Endometrium (tissue), 2 donors: ENCODE data around the gene LNX1.
A peak's percentile ranks its signal among the peaks of the same experiment; 100 is the strongest.

ENCODE experiments used
- FAIRE-seq: peaks from 2 replicates; lab custom pipeline; 2012; peaks lifted over from hg19 to GRCh38; lab: Jason Lieb, UNC
- donor health status: control.
- donor health status: control.

LNX1 gene

DNA sequence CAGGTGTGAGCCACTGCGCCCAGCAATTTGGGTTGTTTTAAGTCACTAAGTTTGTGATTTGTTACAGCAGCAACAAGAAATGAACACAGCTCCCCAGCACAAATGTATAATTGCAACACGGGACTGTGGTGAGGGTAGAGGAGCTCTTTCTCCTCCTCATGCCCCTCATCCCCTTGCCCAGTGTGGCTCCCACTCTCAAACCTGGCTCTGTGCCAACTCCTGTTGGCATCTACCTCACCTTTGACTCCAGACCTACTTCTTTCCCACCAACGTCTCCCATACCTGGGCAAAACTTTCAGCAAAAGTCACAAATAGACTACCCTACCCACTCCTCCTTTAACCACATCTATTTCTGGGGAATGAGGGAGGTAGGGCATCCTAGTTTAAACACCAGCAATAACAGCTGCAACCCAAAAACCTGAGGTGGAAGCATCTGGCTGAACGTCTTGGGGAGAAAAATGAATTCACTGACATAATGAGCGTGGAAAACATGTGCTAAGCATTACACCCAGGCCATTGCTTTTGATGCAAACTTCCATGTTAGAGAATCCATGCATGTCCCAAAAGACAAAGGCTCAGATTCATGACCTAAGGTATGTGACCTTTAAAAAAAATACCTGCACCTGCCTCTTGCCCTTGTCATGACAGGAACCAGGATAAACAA lies 19.2 kb downstream of the LNX1 start:
- no peak for FAIRE-seq

DNA sequence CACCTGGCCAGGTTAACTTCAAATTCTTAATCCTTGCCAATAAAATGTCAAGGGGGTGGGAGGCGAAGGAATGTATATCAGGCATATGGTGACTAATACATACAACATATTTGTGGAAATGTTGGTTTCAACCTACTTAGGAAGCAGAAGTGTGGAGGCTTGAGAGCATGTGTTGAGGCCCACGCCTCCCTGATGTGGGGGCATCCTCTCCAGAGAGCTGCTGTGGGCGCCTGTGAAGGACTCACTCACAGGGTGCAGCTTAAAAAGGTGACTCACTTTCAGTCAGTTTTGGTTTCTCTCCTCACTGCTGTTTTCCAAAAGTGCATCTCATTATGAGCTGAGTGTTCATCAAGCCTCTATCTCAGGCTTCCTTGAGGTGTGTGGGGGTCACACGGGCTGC lies 27.5 kb downstream of the LNX1 start:
- FAIRE-seq, result no peak

DNA sequence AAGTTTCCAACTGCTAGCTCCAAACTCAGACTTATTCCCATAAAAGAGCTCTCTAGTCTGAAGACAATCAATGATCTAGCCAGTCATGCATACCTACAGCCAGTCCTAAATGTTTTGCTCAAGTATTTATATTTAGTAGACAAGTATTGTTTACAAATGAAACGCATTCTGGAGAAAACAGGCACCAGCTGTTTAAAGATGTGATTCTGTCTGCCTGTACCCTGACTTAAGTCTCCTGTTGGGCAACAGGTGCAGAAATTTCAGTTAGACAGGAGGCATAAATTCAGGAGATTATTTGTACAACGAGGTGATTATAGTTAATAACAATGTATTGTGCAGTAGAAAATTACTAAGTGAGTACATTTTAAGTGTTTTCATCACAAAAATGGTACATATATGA lies 28.9 kb downstream of the LNX1 start:
- no peak for FAIRE-seq

DNA sequence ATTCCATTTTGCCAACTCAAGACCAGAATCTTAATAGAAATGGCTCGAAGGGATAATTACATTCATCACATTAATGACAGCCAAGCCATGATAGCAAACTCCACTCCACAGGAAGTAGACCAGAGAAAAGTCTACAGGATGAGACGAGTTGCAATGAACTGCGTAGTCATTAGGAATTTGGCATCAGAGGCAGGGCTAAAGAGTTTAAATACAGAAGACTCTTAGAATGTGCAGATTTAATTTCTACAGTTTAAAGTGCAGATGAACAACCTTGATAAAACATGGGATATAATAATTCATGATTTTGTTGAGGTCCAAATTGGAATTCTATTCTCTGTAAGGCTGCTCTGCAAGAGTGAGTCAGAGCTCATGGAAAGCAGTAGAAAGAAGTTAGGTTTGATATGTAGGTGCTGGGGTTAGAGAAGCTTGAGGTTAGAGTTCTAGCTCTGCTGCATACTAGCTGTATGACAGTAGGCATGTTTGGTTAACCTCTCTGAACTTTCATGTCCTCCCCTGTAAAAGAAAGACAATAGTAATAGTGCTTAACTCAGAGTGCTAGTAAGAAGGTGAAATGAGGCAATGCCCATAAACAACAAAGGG lies 32.2 kb downstream of the LNX1 start:
- FAIRE-seq, result no peak

DNA sequence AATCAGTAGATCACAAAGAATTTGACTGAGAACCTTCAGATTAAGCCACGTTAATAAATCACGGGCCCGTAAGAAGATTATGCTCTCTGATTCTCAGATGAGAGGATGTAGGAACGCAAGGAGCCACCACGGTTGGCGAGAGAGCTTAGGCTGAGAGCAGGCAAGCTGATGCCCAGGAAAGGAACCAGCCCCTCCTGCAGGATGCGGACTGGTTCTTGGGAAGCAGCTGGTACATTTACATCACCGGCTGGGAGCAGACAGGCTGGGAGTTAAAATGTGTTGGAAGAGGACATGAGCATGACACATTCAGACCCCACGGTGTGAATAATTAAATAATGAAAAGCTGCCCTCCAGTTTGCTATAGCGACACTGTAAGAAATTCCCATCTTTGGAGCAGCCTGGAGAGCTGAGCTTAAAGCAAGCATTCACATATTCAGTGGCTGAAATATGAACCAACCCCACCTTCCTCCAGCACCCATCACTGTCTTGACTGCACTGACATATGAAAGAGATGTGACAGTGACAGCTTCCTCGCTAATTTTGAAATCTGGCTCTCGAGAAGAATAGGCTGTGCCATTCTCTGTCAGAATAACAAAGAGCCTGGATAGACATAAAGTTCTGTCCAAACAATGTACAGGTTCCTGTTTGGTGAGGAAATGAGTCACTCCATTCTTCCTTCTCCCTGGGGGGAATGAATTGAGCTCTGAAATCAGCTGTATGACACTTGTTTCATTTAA lies 33.1 kb downstream of the LNX1 start:
- FAIRE-seq, result no peak

DNA sequence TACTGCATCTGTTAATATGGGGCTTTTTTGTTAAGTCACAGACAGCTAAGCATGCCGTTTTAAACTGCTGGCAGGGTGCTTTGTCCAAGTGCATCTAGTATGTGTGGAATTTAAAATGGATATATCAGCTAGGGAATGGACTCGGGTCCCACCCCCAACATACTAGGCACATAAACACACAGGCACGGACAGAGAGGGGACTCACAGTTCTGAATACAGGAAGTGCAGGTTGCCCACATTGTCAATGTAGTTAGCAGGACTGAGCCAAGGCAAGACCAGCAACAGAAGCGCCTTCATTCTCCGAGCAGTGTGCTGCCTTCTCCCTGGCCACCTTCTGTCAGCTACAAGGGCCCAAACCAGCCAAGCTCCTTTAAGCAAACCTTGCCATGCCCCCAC lies 33.6 kb downstream of the LNX1 start:
- FAIRE-seq, result no peak

DNA sequence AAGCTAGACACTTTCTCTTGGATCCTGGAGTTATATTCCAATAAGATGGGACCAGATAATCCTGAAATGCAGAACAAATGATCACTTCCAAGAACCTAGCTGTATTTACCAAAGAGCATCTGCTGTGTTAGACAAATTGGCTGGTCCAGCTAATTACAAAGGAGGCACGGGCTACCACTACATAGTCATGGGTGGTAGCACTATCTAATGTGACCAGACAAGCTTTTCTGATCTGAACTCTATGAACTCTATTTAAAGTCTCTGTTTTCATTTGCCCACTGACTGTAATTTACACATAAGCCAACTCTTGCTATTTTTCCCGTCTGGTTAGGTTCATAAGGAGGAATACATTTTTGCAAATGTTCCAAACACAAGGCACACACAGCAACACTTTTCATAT lies 34.6 kb downstream of the LNX1 start:
- no peak for FAIRE-seq

DNA sequence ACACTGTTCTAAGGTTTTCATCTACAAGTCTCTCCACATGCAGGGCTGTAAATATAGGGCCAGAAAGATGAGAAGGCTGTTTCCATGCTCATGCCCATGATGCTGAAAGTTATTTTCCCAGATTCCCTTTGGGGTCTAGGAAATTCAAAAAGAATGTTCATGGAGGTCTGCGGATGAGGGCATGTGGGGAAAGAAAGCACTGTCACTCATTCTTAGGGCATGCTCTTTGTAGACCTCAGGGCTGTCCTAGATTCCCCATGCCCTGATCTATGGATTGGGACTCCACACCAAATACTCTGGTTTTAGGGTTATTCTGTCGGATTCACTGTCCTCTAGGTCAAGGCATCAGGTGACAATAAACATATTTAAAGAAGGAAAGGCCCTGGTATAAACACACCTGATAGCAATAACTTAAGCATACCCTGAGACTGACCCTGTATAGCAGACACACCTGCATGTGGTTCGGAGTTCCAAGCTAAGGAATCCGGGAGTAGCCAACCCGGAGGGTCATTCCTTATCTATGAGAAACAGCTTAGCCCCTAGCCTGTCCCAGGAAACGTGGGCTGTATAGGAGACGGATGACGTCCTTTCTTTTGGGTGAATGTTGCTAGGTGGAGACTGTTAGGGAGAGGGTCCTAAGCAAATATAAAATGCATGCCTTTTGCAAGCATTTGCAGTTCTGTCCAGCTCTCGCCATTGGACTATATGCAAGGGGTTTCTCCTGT lies 37.6 kb downstream of the LNX1 start:
- no peak for FAIRE-seq

DNA sequence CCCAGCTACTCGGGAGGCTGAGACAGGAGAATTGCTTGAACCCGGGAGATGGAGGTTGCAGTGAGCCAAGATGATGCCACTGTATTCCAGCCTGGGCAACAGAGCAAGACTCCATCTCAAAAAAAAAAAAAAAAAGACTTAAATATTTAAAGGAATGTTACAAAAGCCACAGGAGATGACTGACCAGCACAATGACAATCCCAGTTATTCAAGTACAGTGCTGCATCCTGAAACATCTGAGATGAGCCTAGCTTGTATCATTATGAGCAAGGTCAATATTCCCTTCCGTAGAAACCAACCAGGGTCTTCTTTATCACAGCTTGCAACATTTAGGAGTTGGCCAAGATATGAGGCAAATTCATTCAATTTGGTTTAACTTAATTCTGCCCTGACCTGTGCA lies 38.6 kb downstream of the LNX1 start:
- no peak for FAIRE-seq

DNA sequence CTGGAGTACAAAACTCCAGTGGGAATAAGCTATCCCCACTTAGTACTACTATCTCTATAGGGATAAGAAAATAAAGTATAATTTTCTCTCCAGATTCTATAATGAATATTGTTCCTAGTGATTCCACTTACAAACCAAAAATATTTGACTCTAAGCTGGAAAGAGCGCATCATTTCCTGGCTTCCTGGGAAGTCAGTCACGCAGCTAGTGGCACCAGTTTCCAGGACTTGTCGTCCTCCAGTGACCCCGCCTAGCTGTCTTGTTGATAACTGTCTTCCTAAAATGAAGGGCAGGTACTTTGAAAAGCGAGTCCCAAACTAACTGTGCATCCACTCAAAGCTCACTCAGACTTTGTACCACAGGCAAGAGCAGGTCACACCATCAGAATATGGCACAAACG lies 39.3 kb downstream of the LNX1 start:
- FAIRE-seq, result no peak

DNA sequence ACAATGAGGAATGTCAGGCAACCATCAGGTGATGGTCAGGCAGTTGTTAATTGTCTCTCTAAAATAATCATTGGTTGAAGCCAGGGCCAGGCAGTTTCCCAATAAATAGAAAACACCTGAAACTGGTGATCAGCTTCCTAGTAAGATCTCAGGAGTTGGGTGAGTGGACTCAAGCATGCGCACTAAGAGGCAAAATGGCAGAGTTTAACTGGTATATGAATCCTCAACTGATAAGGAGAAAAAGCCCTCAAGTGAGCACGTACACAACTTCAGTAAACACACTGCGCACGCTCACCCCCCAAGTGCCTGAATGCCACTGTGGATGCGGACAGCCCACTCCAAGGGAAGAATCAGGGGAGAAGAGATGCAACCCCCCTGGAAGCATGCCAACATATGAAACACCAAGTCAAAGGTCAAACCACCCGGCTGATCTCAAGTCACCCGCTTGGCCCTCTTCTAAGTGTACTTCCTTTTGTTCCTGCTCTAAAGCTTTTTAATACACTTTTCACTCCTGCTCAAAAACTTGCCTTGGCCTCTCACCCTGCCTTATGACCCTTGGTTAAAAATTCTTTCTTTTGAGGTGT lies 39.9 kb downstream of the LNX1 start:
- FAIRE-seq, result no peak

DNA sequence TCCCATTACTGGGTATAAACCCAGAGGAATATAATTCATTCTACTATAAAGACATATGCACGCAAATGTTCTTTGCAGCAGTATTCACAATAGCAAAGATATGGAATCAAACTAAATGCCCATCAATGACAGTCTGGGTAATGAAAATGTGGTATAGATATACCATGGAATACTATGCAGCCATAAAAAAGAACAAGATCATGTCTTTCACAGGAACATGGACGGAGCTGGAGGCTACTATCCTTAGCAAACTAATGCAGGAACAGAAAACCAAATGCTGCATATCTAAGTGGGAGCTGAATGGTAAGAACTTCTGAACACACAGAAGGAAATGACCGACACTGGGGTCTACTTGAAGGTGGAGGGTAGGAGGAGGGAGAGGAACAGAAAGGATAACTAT lies 42.6 kb downstream of the LNX1 start:
- no peak for FAIRE-seq

DNA sequence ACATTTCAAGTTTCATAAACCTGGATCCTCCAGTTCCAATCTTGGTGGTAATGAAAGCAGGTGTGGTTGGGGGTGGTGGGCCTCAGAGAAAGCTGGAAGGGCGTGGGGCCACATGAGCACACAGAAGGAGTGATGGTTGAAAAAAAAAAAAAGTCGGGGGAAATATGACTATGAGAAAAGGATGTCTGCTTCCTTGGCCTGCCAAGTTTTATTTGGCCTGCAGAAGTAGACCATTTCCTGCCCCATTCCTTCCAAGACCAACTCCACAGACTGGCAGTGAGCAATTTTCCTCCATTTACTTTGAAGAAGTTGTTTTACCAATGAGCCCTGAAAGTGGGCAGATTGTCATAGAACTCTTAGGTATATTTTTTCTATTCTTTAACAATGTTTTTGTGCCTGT lies 43.3 kb downstream of the LNX1 start:
- FAIRE-seq, result no peak

DNA sequence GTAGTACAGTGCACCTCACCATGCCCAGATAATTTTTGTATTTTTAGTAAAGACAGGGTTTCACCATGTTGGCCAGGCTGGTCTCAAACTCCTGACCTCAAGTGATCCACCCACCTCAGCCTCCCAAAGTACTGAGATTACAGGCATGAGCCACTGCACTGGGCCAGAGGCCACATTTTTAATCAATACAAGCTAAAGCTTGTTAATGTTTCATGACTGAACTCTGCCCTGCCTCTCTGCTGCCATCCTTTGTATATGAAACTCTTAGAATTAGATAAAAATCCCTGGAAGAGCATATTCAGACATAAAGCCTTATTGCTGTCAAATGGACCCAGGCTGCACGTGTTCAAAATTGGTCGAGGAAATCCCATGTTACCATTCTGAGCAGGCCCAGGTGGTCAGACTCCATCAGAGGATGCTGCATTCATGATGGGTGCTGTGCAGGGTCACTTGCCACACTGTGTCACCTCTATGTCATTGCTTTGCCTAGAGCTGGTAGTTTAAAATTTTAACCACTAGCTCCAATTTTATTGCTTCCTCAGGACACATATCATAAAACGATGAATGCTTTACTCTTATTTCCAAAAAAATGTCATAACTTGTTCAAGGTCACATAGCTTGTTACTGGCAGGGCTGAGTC lies 45.2 kb downstream of the LNX1 start:
- FAIRE-seq, result no peak

DNA sequence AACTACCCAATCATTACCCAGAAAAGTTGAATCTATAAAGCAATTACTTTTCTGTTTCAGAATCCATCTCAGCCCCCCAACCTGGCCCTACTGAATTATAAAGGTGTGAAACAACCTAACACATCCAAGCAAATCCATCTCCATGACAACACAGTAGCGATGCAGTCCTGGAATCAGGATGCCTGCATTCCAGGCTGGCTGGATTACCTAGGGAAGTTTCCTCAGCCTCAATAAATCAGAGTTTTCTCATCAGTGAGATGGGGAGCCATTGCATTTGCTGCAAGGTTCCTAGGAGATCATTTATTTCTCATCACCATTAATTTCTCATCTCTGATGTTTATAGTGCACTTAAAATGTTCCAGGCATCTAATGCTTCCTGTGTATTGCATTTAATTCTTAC lies 46.0 kb downstream of the LNX1 start:
- no peak for FAIRE-seq

DNA sequence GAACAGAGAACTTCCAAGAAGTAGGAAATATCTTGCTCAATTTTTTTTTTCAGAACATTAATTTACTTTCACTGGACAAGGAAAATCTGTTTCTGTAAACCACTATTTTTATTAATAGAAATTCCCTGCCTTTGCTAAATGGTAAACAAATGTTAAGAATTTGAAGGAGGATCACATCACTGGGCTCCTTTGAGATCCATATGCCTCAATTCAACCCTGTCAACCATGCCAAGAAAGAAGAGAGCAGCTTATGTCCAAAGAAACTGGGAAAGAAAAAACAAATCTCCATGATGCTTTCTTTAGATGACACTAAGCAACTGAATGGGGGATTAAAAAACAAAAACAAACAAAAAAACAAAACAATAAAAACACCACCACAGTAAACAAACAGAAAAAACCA lies 47.7 kb downstream of the LNX1 start:
- peak; percentile 81 for FAIRE-seq

DNA sequence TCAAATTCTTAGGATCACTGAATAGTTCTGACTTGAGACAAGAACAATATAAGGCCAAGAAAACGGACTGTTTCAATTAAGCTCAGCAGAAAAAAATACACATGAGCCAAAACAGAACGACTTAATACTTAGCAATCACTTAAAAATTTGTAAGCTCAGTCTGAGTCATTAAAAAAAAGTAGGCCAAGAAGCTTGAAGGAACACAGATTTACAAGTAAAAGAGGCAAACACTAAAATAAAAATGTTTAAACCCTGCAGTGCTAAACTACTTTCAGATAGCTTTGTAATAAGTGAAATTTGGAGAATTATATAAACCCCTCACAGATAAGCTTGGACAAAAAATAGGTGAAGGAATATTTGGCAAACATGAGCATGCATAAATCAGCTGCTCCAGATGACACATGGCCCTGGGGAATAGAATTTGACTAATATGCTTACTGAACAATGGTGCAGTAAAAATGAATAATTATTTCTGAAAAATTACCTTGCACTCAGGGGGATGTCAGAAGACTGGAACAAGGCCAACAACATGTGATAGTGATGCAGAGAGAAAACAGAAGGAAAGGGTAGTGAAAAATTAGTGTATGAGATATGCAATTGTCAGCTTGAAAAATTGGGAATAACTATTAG lies 49.6 kb downstream of the LNX1 start:
- peak; percentile 100 for FAIRE-seq

DNA sequence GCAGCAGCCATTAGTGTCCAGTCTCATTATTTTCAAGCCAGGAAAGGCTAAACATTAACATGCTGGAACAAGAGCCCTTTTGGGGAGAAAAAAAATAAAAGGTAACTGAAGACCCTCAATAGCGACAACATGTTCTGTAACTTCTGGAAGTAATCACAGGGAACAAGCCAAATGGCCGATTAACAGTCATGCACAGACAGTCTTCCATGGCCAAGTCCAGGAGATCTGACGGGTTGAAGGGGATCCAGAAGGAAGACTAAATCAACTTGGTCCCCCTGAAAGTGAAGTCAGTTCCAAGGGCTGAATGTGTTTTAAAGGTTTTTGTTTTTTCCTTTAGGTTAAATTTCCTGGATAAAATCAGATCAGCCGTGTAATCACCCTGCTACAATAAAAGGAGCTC lies 52.5 kb downstream of the LNX1 start:
- FAIRE-seq, result no peak

DNA sequence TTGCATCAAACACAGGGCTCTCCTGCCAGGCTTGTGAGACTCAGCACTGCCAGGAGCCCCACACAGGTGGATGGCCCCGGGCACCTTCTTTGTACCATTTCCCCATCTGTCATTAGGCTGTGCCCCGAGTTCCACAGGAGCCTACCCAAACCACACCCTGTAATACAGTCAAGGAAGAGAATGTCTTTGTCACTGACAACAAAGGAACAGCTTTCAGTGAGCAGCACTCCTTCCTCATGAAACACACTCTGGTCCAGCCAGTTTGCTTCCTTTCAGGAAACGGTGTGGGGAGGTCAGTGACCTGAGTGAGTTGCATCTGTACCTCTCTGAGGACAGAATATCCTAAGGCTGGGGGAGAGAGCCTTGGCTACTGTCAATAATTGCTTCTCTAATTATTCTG lies 53.7 kb downstream of the LNX1 start:
- no peak for FAIRE-seq

DNA sequence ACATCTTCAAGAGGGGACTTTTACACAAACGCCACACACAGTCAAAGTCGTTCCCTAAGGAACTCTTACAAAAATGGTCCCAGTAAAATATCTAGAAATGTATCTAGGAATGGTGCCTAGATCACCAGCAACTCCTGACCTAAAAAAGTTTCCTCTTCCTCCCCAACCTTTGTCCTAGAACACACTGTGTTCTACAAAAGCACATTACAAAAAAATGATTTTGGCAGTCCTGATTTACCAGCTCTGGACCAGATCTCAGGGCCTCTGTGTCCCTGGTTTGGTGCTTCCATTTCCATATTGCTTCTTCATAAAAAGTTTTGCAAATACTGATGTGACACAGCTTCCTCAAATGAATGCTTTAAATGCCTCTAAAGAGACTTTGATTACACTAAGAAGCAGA lies 55.0 kb downstream of the LNX1 start:
- FAIRE-seq, result no peak

DNA sequence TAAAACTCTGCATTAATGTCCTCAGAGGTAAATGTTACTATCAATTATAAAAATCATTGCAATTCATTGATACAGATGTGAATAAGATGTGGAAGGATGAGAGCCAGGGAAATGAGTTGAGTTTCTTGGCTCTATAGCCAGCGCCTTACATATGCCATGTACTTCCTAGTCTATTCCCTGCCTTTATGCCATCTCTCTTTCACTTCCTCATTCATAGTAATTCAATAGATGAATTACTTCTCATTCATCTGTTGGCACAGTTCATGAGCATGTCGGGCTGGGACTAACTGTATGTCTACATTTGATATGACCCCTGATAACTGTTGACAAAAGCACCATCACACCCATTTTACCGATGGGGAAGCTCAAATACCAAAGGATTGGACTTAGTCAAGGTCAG lies 55.7 kb downstream of the LNX1 start:
- no peak for FAIRE-seq

DNA sequence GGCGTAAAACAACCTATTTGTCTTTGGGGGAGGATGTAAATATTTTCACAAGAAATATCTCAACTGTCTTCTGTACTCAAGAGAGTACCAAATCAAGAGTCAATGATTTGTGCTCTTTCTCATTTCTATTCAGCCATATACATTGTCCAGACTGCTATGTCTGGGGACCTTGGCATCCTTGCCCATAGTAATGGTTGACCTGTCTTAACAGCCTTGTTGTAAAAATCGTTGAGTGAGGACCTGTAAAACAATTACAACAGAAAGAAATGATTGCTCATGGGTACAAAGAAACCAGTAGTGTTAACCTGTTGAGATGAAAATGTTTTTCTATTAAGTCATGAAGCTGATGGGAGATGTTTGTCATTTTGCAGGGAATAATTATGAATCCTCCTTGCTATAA lies 56.6 kb downstream of the LNX1 start:
- FAIRE-seq, result no peak
